Stimulated activated CD4-positive, alpha-beta T cell treated with anti-CD3 and anti-CD28 coated beads, Interleukin-1b, Interleukin-23, amount 100 ng/mL, for 4 hours (primary cell): ENCODE measurements around the gene SLC13A2.
"Not testable (repeated sequence)": the region's sequence is repeated elsewhere in the genome, so short reads cannot be mapped to it uniquely, and the experiment has no call there.

ENCODE experiments used
- DNase-seq, 2 donors: peaks; one replicate each; pipeline ENCODE4 v3.0.0-alpha.2; 2020; ENCODE audit warnings: low read depth in 2 of 2

SLC13A2 gene, protein sequence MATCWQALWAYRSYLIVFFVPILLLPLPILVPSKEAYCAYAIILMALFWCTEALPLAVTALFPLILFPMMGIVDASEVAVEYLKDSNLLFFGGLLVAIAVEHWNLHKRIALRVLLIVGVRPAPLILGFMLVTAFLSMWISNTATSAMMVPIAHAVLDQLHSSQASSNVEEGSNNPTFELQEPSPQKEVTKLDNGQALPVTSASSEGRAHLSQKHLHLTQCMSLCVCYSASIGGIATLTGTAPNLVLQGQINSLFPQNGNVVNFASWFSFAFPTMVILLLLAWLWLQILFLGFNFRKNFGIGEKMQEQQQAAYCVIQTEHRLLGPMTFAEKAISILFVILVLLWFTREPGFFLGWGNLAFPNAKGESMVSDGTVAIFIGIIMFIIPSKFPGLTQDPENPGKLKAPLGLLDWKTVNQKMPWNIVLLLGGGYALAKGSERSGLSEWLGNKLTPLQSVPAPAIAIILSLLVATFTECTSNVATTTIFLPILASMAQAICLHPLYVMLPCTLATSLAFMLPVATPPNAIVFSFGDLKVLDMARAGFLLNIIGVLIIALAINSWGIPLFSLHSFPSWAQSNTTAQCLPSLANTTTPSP

DNA sequence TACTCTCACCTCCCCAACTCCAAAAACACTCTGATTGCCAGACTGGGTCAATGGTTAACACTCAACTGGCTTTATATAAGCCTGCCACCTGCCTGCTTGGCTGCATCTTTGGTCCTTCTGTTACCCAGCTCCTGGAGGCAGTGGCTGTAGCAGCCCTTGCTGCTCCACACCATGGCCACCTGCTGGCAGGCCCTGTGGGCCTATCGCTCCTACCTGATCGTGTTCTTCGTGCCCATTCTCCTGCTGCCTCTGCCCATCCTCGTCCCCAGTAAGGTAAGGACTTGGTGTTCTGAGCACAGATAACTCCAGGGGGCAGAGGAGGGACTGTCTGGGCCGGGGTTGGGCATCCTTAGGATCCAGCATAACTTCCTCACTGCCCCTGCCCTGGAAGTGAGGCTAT is at the start of gene SLC13A2:
TSS of gene SLC13A2 (plus strand) at position 103 of the 400 bp plus-strand sequence. CDS start at position 172, 69 bp downstream.
- no peak for DNase-seq

DNA sequence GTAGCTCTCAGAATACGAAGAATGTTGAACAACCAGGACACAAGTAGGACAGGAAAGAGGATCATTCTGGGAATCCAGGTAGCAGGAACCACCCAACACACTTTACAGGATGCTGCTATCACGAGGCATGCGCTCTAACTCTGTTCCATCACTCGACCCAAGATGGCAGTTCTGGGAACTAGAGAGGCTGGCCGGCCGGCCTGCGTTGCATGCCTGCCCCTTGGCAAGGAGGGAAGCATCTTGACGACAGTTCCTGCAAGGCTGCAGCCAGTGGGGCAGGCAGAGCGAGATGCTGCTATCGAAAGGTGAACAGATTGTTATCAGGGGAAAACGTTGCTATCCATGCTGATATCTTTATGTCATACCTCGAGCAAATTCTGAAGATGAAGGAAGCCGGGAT is 48.2 kb upstream of the SLC13A2 start:
- DNase-seq, result no peak

DNA sequence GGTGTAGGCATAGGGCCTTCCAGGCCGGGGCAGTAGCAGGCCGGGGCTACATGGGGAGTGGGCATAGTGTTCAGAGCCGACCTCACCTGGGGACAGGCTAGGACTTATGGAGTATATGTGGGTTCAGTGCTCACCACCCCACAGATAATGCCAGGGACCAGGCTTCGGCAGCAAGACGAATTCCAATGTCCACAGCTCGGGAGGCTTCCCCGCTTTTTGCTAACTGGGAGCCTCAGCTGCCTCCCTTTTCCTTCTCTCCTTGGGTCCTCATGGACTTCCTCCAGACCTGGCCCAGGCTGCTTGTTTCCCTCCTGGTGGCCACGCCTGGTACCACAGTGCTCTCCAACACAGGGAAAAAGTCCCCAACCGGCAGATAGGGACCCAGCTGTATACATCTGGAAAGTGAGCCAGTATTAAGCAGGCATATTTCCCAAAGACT is 47.3 kb upstream of the SLC13A2 start:
- DNase-seq, result no peak

DNA sequence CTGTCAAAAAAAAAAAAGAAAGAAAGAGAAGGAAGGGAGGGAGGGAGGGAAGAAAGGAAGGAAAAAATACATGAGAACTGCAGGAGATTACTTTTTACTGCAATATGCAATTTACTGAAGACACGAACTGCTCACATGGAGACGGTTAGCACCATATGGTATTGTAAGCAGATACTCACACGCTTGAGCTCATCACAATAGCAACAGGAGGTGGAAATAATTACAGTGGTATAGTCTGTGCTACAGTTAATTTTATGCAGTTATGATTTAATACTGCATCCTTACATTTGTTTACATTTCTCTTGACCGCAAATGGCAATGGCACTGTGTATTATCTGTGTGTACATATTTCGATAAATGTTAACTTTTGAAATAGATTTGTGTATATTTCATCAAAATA is 46.1 kb upstream of the SLC13A2 start:
- DNase-seq, result no peak

- DNase-seq, result not testable (repeated sequence)
Measured at GRCh38 chr17:28427982-28428381, 45.5 kb upstream of the SLC13A2 start.

DNA sequence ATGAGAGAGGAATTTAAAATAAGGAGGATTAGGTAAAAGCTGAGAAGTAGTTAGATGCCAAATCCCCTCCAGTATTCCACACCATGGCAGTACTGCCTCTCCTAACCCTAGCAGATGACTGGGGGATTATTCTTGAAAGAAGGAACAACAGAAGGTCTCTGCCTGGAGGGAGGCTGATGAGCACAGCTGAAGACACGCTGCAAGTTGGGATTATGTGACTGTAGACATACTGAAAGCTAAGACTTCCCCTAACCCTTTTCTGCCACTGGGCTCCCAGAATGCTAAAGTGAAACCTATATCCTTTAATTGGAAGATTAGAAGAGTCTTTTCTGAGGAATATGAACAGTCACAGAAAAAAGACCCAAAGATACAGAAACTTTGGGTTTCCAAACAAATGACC is 39.7 kb upstream of the SLC13A2 start:
- DNase-seq, result no peak

GRCh38 chr17:28434326-28434725 is 39.1 kb upstream of the SLC13A2 start:
- DNase-seq, result not testable (repeated sequence)

- no peak for DNase-seq
Measured at GRCh38 chr17:28443901-28444638, 29.4 kb upstream of the SLC13A2 start.

DNA sequence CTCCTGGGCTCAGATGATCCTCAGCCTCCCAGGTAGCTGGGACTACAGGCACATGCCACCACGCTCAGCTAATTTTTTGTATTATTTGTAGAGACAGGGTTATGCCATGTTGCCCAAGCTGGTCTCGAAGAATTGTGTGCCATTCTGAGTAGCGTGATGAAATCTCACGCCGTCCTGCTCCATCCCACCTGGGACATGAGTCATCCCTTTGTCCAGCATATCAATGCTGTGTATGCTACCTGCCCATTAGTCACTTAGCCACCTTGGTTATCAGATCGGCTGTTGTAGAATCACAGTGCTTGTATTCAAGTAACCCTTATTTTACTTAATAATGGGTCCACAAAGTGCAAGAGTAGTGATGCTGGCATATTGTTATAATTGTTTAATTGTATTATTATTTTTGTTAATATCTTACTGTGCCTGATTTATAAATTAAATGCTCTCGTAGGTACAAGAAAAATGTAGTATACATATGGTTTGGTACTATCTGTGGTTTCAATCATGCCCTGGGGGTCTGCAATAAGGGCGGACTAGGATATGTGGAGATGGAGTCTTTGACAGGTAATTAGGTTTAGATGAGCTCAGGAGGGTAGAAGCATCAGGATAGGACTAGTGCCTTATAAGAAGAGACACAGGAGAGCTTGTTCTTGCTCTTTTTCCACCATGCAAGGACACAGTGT is 26.6 kb upstream of the SLC13A2 start:
- no peak for DNase-seq

- DNase-seq, result no peak
Measured at GRCh38 chr17:28447396-28447760, 26.1 kb upstream of the SLC13A2 start.

DNA sequence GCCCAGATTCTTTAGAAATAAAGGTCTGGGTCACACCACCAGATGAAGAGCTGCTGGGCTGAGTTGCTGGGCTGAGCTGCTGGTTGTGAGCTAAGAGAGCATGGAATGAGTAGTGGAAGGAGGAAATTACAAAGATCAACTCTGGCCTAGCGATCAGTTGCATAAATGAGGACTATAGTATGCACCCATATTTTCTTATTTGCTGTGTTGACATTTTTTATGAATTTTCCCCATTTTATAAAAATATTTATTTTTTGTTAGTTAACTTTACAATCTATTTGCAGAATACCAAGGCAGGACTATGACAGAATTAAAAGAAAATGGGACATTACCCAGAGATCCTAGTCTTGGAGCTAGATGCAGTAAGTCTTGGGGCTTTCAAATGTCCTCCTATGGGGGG is 23.6 kb upstream of the SLC13A2 start:
- DNase-seq, result no peak

DNA sequence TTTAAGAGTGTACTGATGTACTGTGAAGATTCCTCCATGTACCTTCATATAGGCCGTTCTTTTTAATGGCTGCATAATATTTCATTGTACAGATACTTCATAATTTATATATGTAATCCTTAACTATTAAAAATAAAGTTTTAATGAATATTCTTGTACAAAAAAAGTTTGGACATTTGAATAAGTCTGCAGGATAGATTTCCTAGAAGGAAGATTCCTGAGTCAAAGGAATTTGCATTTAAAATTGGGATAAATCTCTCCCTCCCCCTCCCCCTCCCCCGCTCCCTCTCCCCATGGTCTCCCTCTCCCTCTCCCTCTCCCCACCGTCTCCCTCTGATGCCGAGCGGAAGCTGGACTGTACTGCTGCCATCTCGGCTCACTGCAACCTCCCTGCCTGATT is 15.6 kb upstream of the SLC13A2 start:
- no peak for DNase-seq

DNA sequence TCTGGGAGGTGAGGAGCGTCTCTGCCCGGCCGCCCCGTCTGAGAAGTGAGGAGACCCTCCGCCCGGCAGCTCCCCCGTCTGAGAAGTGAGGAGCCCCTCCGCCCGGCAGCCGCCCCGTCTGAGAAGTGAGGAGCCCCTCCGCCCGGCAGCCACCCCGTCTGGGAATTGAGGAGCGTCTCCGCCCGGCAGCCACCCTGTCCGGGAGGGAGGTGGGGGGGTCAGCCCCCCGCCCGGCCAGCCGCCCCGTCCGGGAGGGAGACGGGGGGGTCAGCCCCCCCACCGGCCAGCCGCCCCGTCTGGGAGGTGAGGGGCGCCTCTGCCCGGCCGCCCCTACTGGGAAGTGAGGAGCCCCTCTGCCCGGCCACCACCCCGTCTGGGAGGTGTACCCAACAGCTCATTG is 14.6 kb upstream of the SLC13A2 start:
- DNase-seq, result not testable (repeated sequence)

DNA sequence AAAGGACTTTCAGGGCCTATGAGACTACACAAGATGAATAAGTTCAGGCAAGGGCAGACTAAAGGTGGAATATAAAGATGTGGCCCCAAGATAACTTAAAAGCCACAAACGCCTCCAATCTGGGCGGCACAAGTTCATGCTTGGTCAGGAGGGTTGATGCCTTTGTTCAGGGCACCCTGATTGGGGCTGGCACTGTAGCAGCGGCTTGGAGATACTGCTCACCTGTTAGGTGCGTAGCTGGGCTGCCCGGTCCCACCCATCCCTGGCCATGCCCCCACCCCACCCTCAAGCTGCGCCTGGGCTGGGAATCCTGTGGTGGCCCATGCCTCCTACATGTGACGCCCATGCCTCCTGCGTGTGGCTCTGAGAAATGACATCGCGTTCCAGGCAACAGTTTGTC is 12.5 kb upstream of the SLC13A2 start:
- no peak for DNase-seq

DNA sequence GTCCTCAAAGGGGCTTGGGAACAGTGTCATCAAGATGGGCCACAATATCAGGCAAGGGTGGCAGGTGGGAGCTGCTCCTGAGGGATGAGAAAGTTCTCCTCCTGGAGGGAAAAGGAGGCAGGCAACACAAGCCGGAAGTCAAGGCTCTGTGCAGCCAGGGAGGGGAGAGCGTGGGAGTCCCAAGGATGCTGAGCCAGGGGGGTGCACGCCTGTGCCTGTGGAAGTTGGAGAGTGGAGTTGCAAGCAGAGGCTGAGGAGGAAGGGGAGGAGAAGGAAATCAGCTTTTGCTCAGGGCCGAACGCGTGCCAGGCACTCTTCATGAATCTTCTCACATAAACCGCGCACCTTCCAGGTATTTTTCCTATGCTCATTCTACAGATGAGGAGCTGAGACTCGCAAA is 7.4 kb upstream of the SLC13A2 start:
- no peak for DNase-seq

DNA sequence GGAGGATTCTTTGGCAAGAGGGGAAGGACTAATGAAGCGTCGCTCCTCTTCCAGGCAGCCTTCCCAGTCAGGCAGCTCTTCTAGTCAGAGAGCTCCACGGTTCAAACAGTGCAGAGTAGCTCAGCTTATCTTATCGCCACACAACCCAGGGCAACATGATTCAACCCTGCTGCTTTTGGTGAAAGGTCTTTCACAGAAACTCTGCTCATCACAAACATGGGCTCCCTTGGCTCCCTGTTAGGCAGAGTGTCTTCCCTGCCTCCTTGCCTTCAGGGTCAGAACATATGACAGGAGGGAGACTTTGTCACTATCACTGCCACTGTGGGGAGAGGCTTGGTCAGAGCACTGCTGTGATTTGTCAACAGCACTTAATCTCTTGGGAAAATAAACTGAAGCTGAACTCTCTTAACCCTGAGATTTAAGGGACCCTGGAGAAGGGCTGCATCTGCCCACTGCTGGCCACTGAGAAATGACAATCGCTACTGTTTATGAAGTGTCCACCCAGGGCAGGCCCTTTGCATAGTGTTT is 6.9 kb upstream of the SLC13A2 start:
- DNase-seq, result no peak

DNA sequence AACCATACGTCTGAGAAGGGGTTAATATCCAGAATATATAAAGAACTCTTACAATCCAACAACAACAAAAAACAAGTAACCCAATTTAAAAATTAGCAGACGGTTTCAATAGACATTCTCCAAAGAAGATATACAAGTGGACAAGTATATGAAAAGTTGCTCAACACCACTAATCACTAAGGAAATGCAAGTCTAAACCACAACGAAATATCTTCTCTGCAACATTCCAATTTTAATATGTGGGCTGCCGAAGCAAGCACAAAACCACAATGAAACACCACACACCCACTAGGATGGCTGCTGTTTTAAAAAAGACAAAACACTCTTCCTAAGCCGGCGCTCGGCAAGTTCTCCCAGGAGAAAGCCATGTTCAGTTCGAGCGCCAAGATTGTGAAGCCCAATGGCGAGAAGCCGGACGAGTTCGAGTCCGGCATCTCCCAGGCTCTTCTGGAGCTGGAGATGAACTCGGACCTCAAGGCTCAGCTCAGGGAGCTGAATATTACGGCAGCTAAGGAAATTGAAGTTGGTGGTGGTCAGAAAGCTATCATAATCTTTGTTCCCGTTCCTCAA is 5.9 kb upstream of the SLC13A2 start:
- DNase-seq, result no peak

- DNase-seq, result not testable (repeated sequence)
Measured at GRCh38 chr17:28468033-28468735, 5.3 kb upstream of the SLC13A2 start.

DNA sequence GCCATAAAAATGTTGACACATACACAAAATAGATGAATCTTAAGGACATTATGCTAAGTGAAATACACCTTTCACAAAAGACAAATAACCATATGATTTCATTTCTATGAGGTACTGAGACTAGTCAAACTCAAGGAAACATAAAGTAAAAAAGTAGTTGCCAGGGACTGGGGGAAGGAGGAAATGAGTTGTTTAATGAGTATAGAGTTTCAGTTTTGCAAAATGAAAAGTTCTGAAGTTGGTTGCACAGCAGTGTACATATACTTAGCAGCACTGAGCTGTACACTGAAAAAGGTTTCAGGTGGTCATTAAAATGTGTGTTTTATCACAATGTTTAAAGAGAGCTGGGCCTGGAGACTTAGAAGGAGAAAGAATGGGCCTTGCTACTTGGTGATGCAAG is 4.7 kb upstream of the SLC13A2 start:
- DNase-seq, result no peak

DNA sequence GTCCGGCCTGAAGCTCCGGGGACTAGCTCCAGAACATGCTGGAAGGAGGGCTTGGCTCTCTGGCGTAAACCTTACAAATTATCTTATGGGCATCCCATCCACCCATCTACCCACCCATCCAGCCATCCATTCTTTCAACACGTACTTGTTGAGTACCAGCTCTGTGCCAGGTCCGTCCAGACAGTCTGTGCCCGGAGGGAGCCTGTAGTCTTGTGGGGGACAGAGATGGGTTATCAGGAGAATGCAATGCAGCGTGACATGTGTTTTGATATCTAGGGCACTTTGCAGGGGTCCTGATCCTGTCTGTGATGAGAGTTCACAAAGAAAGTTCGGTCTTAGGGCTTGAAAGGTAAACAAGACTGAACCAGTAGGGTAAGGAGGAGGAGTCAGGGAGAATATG is 4.1 kb upstream of the SLC13A2 start:
- DNase-seq, result no peak
